Measurements from ENCODE around the gene LLGL1. TPM values are rescaled to one million over a fixed set of nuclear protein-coding genes. Genes with fewer than 3 reads are reported as not detected.

Gene LLGL1
- total RNA-seq, 2 donors from 2014 or later: 66.3 to 69.3 TPM

DNA sequence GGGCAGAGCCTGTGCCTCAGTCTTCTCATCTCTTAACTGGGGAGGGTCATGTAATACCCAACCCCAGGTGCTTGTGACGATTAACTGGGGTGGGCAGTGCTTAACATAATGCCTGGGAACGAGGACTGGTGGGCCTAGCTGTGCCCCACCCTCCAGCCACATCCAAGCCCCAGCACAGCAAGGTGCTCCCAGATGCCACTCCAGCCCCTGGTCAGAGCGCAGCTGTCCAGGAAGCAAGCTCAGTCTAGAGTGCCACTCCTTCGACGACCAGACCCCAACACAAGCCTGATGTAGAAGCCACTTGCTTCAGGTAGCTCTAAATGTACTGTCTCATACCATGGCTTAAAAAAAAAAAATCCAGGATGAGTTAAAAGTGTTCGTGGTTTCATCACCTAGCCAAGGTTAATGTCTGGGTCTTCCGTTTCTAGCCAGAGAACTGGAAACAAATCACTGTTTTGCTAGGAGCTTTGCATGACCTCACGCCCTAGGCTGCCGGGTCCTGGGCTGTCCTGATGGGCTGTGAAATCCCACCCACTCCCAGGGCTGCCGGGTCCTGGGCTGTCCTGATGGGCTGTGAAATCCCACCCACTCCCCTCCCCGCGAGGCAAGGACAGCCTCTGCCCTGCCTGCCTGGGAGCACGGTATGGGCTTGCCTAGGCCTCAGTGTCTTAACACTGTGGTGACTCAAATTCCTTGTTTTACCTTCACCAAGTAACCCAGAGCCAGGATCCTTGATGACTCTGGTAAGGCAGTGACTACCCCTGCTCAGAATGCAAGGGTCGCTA, 42.7 kb downstream of the LLGL1 start:
- Histone ChIP-seq H3K4me1 (ENCODE audit: control insufficient read depth, insufficient read depth, low read length) (no peaks in the 10 kb centered on the region), H3K4me3 (ENCODE audit: low read length) (no peak overlapping the region), H3K9me3 (ENCODE audit: control insufficient read depth, low read length) (no peaks in the 10 kb centered on the region), H3K9ac (ENCODE audit: extremely low read depth, low read length, poor library complexity, severe bottlenecking) (no peak overlapping the region), H3K36me3 (ENCODE audit: control insufficient read depth, insufficient read depth, low read length) (peaks cover 32% of the 10 kb centered on the region), H3K27ac (ENCODE audit: low read depth, low read length) (no peak overlapping the region), H3K27me3 (ENCODE audit: control insufficient read depth, insufficient read depth, low read length, poor library complexity, severe bottlenecking) (no peaks in the 10 kb centered on the region)
- Mint-ChIP-seq H3K36me3 (ENCODE audit: low read depth) (peaks cover 14% of the 10 kb centered on the region), H3K4me1 (peaks cover 10% of the 10 kb centered on the region), H3K27ac (peak overlapping the region; percentile 85), H3K9me3 (no peaks in the 10 kb centered on the region), H3K27me3 (ENCODE audit: insufficient read depth) (no peaks in the 10 kb centered on the region), H3K4me3 (no peak overlapping the region)
- DNase-seq: peak; percentile 94
- WGBS, 2 experiments (ENCODE audit: insufficient coverage in 1 of 2, insufficient read length in 1 of 2): 42 to 58% methylated on average over 11 to 14 of the region's 14 CpGs
- TF ChIP-seq CTCF (conservative IDR thresholded peaks at IDR 0.05): no peak

DNA sequence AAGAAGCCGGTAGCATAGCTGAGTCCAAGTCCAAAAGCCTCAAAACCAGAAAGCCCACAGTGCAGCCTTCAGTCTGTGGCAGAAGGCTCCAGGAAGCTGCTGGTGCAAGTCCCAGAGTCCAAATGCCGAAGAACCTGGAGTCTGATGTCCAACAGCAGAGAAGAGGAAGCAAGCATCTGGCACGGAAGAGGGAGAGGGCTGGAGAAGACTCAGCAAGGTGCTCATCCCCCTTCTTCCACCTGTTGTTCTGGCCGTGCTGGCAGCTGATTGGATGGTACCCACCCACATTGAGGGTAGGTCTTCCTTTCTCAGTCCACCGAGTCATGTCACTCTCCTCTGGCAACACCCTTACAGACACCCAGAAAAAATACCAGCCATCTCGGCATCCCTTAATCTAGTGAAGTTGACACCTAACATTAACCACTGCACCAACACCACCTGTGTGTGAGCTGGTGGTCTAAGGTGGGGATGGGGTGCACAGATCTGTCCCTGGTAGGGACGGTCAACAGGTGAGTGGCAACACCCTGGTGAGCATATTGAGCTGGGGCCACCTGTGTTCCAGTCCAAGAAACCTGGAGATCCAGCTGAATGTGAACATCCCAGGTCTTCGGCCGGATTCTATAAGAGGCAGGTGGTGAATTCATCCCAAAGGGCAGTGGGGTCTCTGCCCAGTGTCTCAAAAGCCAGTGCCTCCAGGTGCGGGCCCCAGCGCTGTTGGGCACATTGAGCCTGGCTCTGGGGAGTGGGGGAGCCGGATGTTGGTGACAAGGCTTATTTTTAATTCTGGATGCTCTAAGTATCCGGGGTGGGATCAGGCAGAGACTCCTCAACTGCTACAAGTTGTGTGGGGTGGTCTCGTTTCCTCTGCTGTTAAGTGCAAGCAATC, 44.9 kb downstream of the LLGL1 start:
- Histone ChIP-seq H3K9me3 (ENCODE audit: control insufficient read depth, low read length) (no peaks in the 10 kb centered on the region), H3K4me1 (ENCODE audit: control insufficient read depth, insufficient read depth, low read length) (no peaks in the 10 kb centered on the region), H3K27ac (ENCODE audit: low read depth, low read length) (no peak overlapping the region), H3K27me3 (ENCODE audit: control insufficient read depth, insufficient read depth, low read length, poor library complexity, severe bottlenecking) (no peaks in the 10 kb centered on the region), H3K4me3 (ENCODE audit: low read length) (no peak overlapping the region), H3K9ac (ENCODE audit: extremely low read depth, low read length, poor library complexity, severe bottlenecking) (no peak overlapping the region), H3K36me3 (ENCODE audit: control insufficient read depth, insufficient read depth, low read length) (peaks cover 27% of the 10 kb centered on the region)
- Mint-ChIP-seq H3K4me3 (no peak overlapping the region), H3K4me1 (peaks cover 10% of the 10 kb centered on the region), H3K27me3 (ENCODE audit: insufficient read depth) (no peaks in the 10 kb centered on the region), H3K9me3 (no peaks in the 10 kb centered on the region), H3K36me3 (ENCODE audit: low read depth) (peaks cover 14% of the 10 kb centered on the region), H3K27ac (peak overlapping the region; percentile 66)
- no peak for TF ChIP-seq CTCF (conservative IDR thresholded peaks at IDR 0.05)
- DNase-seq: peak; percentile 51
- 91 to 92% methylated on average over 9 to 14 of the region's 14 CpGs for WGBS, 2 experiments (ENCODE audit: insufficient coverage in 1 of 2, insufficient read length in 1 of 2)

- H3K9me3 ChIP-seq (ENCODE audit: control insufficient read depth, low read length): no peaks in the 10 kb centered on the region
- WGBS, 2 experiments (ENCODE audit: insufficient coverage in 1 of 2, insufficient read length in 1 of 2): 100% methylated on average over 1 of the region's 1 CpG; no CpG with 5 or more reads in 1 of the 2 experiments
- Mint-ChIP-seq H3K4me1 (no peaks in the 10 kb centered on the region), H3K27ac (no peak overlapping the region), H3K9me3 (no peaks in the 10 kb centered on the region), H3K27me3 (ENCODE audit: insufficient read depth) (no peaks in the 10 kb centered on the region), H3K4me3 (no peak overlapping the region), H3K36me3 (ENCODE audit: low read depth) (peaks cover 57% of the 10 kb centered on the region)
- H3K4me1 ChIP-seq (ENCODE audit: control insufficient read depth, insufficient read depth, low read length): no peaks in the 10 kb centered on the region
- DNase-seq: no peak
- H3K4me3 ChIP-seq (ENCODE audit: low read length): no peak overlapping the region
- H3K36me3 ChIP-seq (ENCODE audit: control insufficient read depth, insufficient read depth, low read length): peaks cover 86% of the 10 kb centered on the region
- H3K27me3 ChIP-seq (ENCODE audit: control insufficient read depth, insufficient read depth, low read length, poor library complexity, severe bottlenecking): no peaks in the 10 kb centered on the region
- TF ChIP-seq CTCF (conservative IDR thresholded peaks at IDR 0.05): no peak
- no peak overlapping the region for H3K27ac ChIP-seq (ENCODE audit: low read depth, low read length)
- H3K9ac ChIP-seq (ENCODE audit: extremely low read depth, low read length, poor library complexity, severe bottlenecking): no peak overlapping the region
Measured at GRCh38 chr17:18277076-18277475, 51.6 kb downstream of the LLGL1 start.

All from endodermal cell (in vitro differentiated cells).